Measurements from ENCODE around the gene KIF5C. TPM values are rescaled to one million over a fixed set of nuclear protein-coding genes. Genes with fewer than 3 reads are reported as not detected.

Gene KIF5C
- total RNA-seq, 1 donor from 2014 or later, result 6.9 TPM

GRCh38 chr2:148981324-148981723 lies 106.3 kb downstream of the KIF5C start:
- DNase-seq (ENCODE audit: low read depth), result no peak
- no peak overlapping the region for H3K4me3 ChIP-seq (ENCODE audit: low read depth, low read length)
- TF ChIP-seq CTCF (conservative IDR thresholded peaks at IDR 0.05; ENCODE audit: low read depth, low read length), result no peak

- DNase-seq (ENCODE audit: low read depth), result no peak
- TF ChIP-seq CTCF (conservative IDR thresholded peaks at IDR 0.05; ENCODE audit: low read depth, low read length), result no peak
- H3K4me3 ChIP-seq (ENCODE audit: low read depth, low read length), result no peak overlapping the region
These were observed 106.8 kb downstream of the KIF5C start for GRCh38 chr2:148981781-148982180.

- H3K4me3 ChIP-seq (ENCODE audit: low read depth, low read length), result no peak overlapping the region
- TF ChIP-seq CTCF (conservative IDR thresholded peaks at IDR 0.05; ENCODE audit: low read depth, low read length), result no peak
- DNase-seq (ENCODE audit: low read depth), result no peak
These were observed 107.3 kb downstream of the KIF5C start for GRCh38 chr2:148982282-148982681.

GRCh38 chr2:148983896-148984295 lies 108.9 kb downstream of the KIF5C start:
- DNase-seq (ENCODE audit: low read depth), result no peak
- TF ChIP-seq CTCF (conservative IDR thresholded peaks at IDR 0.05; ENCODE audit: low read depth, low read length), result no peak
- no peak overlapping the region for H3K4me3 ChIP-seq (ENCODE audit: low read depth, low read length)

- H3K4me3 ChIP-seq (ENCODE audit: low read depth, low read length), result no peak overlapping the region
- TF ChIP-seq CTCF (conservative IDR thresholded peaks at IDR 0.05; ENCODE audit: low read depth, low read length), result no peak
- DNase-seq (ENCODE audit: low read depth), result no peak
These were observed 109.4 kb downstream of the KIF5C start for GRCh38 chr2:148984449-148984848.

- no peak overlapping the region for H3K4me3 ChIP-seq (ENCODE audit: low read depth, low read length)
- TF ChIP-seq CTCF (conservative IDR thresholded peaks at IDR 0.05; ENCODE audit: low read depth, low read length), result no peak
- DNase-seq (ENCODE audit: low read depth), result no peak
These were observed 112.3 kb downstream of the KIF5C start for GRCh38 chr2:148987286-148987685.

GRCh38 chr2:148988337-148988736 lies 113.3 kb downstream of the KIF5C start:
- no peak overlapping the region for H3K4me3 ChIP-seq (ENCODE audit: low read depth, low read length)
- TF ChIP-seq CTCF (conservative IDR thresholded peaks at IDR 0.05; ENCODE audit: low read depth, low read length), result no peak
- no peak for DNase-seq (ENCODE audit: low read depth)

Measured in epithelial cell of proximal tubule (primary cell).